ENCODE data around the gene PANK1.

Gene PANK1

DNA sequence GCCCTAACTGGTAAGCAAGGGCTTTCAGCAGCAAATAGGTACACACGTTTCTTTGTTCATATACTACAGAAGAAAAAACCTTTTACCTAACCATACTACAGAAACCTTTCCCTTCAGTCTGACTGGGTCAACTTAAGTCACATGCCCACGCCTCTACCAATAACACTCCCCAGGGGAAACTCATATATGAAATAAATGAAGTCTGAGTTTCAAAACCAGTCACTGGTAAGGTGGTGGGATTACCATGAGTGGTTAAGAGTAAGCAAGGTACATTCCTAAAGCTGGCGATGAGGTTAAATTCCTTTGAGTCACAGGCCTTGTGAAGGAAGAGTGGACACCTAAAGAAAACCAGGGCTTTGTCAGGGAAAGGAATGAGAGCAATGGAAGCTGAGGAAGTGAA lies 34.9 kb upstream of the PANK1 start:
- DNase-seq (ENCODE audit: low spot score), result no peak
- Histone ChIP-seq H3K4me3 (no peak overlapping the region), H3K27ac (no peak overlapping the region)
- TF ChIP-seq, protein P1, sequence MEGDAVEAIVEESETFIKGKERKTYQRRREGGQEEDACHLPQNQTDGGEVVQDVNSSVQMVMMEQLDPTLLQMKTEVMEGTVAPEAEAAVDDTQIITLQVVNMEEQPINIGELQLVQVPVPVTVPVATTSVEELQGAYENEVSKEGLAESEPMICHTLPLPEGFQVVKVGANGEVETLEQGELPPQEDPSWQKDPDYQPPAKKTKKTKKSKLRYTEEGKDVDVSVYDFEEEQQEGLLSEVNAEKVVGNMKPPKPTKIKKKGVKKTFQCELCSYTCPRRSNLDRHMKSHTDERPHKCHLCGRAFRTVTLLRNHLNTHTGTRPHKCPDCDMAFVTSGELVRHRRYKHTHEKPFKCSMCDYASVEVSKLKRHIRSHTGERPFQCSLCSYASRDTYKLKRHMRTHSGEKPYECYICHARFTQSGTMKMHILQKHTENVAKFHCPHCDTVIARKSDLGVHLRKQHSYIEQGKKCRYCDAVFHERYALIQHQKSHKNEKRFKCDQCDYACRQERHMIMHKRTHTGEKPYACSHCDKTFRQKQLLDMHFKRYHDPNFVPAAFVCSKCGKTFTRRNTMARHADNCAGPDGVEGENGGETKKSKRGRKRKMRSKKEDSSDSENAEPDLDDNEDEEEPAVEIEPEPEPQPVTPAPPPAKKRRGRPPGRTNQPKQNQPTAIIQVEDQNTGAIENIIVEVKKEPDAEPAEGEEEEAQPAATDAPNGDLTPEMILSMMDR (IDR thresholded peaks at IDR 0.05), result no peak

DNA sequence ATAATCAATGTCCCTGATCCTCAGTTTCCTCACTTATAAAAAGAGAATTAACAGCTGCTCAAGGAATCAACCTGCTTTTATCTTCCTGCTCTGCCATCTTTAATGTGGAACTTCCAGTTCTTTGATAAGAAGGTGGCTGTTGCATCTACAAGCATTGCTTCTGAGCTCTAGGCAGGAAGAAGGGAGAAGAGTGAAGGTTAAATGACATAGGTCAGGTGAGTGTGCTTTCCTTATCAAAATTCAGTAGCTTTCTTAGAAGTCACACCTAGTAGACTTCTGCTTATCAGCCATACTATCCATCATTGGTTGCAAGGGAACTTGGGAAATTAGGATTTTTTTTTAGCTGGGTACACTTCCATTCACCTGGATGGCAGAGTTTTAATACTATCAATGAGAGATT lies 32.3 kb upstream of the PANK1 start:
- TF ChIP-seq, protein P1 (IDR thresholded peaks at IDR 0.05), result no peak
- no peak overlapping the region for H3K4me3 ChIP-seq
- no peak for DNase-seq (ENCODE audit: low spot score)
- H3K27ac ChIP-seq, result no peak overlapping the region

DNA sequence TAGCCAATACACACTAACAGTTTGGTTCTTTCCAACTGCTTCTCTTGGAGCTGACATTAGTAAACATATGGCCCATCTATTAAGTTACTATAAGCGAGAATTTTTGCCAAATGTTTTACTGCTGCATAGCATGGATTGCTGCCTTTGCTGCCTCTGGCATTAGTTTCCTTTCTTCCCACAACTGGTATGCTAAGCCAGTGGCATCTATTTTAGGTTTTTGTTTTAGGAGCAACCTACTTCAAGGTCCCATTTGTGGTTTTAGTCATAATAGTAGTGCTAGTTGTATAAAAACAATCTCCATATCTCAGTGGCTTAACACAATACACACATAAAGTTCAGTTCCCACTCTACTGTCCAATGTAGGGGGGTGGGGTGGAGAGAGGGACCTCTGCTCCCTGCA lies 25.9 kb upstream of the PANK1 start:
- no peak for DNase-seq (ENCODE audit: low spot score)
- TF ChIP-seq, protein P1 (IDR thresholded peaks at IDR 0.05), result no peak
- H3K4me3 ChIP-seq, result no peak overlapping the region
- no peak overlapping the region for H3K27ac ChIP-seq

DNA sequence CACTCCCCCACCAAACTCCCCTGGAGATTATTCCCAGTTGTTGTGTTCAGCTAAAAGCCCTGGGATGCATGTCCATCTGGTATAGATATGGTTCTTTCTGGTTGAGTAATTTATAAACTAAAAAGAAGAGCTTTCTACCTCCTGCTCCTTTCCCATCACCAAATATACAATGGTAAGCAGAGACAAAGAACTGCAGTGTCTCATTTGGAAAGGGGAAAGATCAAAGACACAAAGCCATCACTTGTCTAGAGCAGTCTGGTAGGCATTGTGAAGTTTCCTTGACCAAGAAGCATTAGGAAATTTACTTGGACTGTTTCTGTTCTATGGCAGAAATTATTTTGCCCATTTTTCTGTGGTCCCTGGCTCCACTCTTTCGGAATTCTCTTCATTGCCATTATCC lies 24.9 kb upstream of the PANK1 start:
- H3K27ac ChIP-seq, result no peak overlapping the region
- DNase-seq (ENCODE audit: low spot score), result no peak
- H3K4me3 ChIP-seq, result no peak overlapping the region
- TF ChIP-seq, protein P1 (IDR thresholded peaks at IDR 0.05), result no peak

DNA sequence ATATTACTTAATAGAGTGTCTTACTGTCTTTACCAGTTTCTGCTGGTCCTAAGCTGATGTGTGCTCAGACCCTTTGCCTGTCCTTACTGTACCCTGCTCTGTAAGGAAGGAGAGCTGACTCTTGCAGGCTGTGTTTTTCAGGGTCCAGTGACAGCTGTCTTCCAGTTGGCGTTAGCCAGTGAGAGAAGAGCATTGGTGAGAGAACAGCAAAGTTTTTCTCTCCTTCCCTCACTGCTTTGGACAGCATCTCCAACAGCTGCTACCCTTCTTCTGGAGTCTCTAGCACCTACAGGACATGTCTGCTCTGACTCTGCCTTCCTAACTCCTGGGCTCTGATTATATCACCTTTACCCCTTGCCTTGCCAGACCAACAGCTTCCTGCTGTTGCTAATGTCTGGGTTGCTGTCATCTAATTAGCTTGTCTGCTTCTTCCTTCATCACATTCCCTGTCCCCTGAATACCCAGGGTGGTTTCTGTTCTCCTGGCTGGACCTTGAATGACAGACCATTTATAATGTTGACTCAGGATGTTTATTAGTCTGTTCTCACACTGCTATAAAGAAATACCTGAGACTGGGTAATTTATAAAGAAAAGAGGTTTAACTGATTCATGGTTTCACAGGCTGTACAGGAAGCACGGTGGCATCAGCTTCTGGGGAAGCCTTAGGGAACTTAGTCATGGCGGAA lies 23.5 kb upstream of the PANK1 start:
- no peak overlapping the region for H3K4me3 ChIP-seq
- H3K27ac ChIP-seq, result no peak overlapping the region
- DNase-seq (ENCODE audit: low spot score), result no peak
- TF ChIP-seq, protein P1 (IDR thresholded peaks at IDR 0.05), result no peak

DNA sequence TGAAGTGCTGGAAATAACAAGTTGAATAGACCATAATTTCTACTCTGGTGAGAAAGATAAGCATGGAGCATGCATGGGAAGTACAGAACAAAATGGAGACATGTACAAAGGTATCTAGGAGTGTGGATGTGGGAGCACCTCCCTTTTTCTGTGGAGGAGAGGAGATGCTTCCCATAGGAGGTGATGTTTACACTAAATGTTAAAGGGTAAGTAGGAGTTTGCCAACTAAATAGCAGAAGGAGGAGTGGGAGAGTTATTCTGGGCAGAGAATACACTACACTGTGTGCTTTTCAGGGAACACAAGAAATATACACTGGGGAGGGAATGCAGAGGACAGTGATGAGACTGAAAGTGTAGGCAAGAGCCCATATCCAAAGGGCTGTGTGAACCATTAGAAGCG lies 21.1 kb upstream of the PANK1 start:
- DNase-seq (ENCODE audit: low spot score), result no peak

DNA sequence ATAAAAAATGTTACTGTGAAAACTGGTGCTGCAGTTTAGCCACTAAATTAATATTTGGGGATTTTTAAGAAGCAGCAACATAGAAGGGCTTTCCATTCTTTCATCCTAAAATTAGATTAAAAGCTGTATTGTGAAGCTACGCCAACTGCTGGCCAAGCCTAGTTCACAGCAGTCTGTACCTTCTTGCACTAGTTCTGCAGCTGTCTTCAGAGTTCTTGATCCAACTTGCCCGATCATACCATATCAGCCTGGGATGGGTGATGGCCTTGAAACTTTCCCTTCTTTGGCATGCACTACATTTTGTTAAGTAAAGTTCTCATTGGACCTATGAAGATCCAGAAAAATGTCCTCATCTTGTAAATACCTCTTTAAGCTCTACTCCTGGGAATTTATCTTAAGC lies 20.3 kb upstream of the PANK1 start:
- TF ChIP-seq, protein P1 (IDR thresholded peaks at IDR 0.05), result no peak
- H3K27ac ChIP-seq, result no peak overlapping the region
- no peak overlapping the region for H3K4me3 ChIP-seq
- DNase-seq (ENCODE audit: low spot score), result no peak

More for the DNA sequence above, 21.1 kb upstream of the PANK1 start:
- TF ChIP-seq, protein P1 (IDR thresholded peaks at IDR 0.05), result no peak
- no peak overlapping the region for H3K4me3 ChIP-seq
- no peak overlapping the region for H3K27ac ChIP-seq
